AG04450 (cell line): ENCODE results near the gene RB1. TPM values are rescaled to one million over a fixed set of nuclear protein-coding genes. Genes with fewer than 3 reads are reported as not detected.

ENCODE experiments used
- CTCF ChIA-PET: fragments of 300-600, 350-600 bp; formaldehyde crosslinking; extraction: SDS; loops from one replicate; lab custom pipeline; 2022; ENCODE audit warnings: antibody characterized with exemption, inconsistent platforms; lab: Charles Lee
- POLR2A ChIA-PET: fragments of 350-600 bp; formaldehyde crosslinking; extraction: SDS; loops from one replicate; lab custom pipeline; 2021; ENCODE audit warnings: antibody characterized with exemption, inconsistent platforms; lab: Yijun Ruan, JAX
- DNase-seq: peaks from one replicate; pipeline ENCODE4 v3.0.0-alpha.2; 2011; ENCODE audit warnings: low read depth, low spot score
- H3K27ac ChIP-seq: one replicate; pipeline ENCODE4 v1.5.1; 2012; ENCODE audit warnings: low read depth, low read length, control low read depth
- H3K27me3 ChIP-seq: one replicate; pipeline ENCODE4 v1.6.0; 2012; ENCODE audit warnings: low read length; ENCODE audit not compliant: control insufficient read depth, insufficient read depth
- H3K4me3 ChIP-seq: 2 replicates; pipeline ENCODE4 v1.5.1; 2011; ENCODE audit warnings: mild to moderate bottlenecking, low read depth, low read length, control low read depth
- H3K9me3 ChIP-seq: 2 replicates; pipeline ENCODE4 v1.5.1; 2012; ENCODE audit warnings: low read length; ENCODE audit not compliant: control insufficient read depth, insufficient read depth
- polyA plus RNA-seq: library from polyadenylated mRNA; depleted of rRNA; stranded (reverse); fragments of >200 nt; gene quantifications from 2 replicates; pipeline ENCODE4 v1.2.3, GENCODE V29; 2011
- TF ChIP-seq, protein P1 (sequence below): IDR thresholded peaks from 2 replicates; pipeline ENCODE4 v1.5.1; 2011; ENCODE audit warnings: low read depth, low read length, control low read depth, inconsistent platforms

Gene RB1
- polyA plus RNA-seq, 1 experiment: 27.3 TPM

DNA sequence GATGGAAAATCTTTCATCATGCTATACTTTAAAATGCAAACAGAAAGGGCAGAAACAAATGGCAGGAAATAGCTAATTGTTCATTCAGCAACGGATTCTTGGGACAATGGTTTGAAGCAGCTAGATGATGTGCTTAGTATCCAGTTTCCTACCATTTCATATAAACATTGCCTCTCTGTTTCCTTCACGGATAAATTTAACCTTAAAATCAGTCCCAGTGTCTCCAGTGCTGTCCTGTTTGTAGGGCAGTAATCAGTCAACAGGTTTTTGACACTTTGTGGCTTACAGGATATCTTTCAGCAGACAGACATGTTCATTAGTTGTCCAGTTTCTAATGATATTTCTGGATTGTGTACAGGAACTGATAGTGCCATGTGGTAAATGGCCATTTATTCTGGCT lies 24.7 kb upstream of the RB1 start:
- CTCF ChIA-PET: no interaction called here

DNA sequence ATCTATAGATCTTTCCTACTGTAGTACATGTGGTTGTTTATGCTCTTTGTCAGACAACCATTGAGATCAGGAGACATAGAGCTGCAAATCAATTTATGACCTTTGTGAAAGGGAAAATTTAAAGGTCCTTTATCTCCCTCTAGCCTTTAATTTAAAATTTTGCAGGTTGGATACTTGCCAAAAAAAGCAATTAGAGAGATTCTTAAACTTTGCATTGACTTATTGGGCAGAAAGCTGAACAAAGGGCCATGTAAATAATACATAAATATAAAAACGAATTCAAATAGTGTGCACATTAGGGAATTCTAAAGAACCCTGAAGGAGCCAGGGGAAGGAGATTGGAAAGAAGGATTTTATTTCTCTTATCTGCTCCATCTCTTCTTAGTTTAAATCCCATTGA lies 22.0 kb upstream of the RB1 start:
- POLR2A ChIA-PET: no interaction called here
- Histone ChIP-seq H3K27ac (no peak overlapping the region), H3K4me3 (no peak overlapping the region), H3K9me3 (no peaks in the 10 kb centered on the region), H3K27me3 (no peaks in the 10 kb centered on the region)
- TF ChIP-seq, protein P1, sequence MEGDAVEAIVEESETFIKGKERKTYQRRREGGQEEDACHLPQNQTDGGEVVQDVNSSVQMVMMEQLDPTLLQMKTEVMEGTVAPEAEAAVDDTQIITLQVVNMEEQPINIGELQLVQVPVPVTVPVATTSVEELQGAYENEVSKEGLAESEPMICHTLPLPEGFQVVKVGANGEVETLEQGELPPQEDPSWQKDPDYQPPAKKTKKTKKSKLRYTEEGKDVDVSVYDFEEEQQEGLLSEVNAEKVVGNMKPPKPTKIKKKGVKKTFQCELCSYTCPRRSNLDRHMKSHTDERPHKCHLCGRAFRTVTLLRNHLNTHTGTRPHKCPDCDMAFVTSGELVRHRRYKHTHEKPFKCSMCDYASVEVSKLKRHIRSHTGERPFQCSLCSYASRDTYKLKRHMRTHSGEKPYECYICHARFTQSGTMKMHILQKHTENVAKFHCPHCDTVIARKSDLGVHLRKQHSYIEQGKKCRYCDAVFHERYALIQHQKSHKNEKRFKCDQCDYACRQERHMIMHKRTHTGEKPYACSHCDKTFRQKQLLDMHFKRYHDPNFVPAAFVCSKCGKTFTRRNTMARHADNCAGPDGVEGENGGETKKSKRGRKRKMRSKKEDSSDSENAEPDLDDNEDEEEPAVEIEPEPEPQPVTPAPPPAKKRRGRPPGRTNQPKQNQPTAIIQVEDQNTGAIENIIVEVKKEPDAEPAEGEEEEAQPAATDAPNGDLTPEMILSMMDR: no peak
- CTCF ChIA-PET: no interaction called here
- DNase-seq: no peak

More for the DNA sequence above, 24.7 kb upstream of the RB1 start:
- no peak for DNase-seq
- TF ChIP-seq, protein P1: no peak
- Histone ChIP-seq H3K27me3 (no peaks in the 10 kb centered on the region), H3K4me3 (no peak overlapping the region), H3K9me3 (no peaks in the 10 kb centered on the region), H3K27ac (no peak overlapping the region)
- POLR2A ChIA-PET: no interaction called here

DNA sequence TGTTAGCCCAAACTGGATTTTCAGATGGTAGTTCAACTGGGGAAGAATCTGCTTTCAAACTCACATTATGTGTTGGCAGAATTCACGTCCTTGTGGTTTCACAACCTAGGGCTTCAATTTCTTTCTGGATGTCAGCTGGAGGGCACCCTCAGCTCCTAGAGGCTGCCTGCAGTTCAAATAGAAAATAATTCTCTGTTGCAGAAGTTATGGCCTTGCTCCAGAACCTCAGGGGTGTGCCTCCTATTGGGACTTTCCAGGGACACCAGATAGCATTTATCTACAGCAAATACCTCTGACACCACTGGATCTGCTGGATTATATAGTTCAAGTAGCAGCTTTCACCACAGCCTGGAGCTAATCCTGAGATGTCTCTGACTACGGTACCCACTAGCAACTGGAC lies 11.8 kb upstream of the RB1 start:
- Histone ChIP-seq H3K4me3 (no peak overlapping the region), H3K9me3 (no peaks in the 10 kb centered on the region), H3K27me3 (peaks cover 16% of the 10 kb centered on the region), H3K27ac (no peak overlapping the region)
- TF ChIP-seq, protein P1: no peak
- POLR2A ChIA-PET: no interaction called here
- no peak for DNase-seq
- CTCF ChIA-PET: no interaction called here

DNA sequence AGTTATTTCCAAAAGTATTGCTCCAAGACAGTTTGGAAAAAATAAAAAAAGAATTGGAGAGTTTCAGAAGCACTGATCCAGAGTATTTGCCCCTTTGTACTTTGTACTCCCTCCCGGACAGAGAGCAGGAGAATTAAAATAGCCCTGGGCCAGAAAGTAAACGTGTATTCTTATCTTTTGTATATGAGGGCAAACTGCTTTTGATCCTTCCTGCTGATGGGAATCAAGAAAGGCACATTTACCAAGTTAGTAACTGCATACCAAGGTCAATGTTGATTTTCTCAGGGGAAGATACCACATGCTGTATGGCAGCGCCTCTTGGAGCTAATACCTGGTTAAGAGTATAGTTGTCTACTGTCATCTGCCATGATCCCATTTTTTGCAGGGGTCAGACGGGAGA lies 10.9 kb upstream of the RB1 start:
- Histone ChIP-seq H3K27ac (no peak overlapping the region), H3K4me3 (no peak overlapping the region), H3K27me3 (peaks cover 16% of the 10 kb centered on the region), H3K9me3 (no peaks in the 10 kb centered on the region)
- TF ChIP-seq, protein P1: no peak
- ChIA-PET CTCF (no interaction called here), POLR2A (no interaction called here)
- DNase-seq: no peak

DNA sequence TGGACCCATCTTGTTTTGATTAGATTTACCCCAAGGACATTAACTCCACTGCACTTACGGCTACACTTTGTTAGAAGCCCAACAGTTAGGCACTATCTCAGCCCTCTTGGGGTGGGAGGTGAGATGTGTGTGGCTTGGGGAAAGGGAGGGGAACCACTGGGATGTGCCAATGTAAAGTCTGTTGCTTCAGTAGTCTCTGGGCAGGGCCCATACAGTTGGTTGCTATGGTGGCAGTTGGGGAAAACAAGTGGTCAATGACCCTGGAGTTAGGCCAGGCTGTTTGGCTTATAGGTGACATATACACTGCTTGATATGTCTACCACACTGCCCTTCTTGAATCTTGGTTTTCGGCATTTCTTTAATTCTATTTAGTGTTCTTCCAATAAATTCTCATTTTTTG lies 8.9 kb upstream of the RB1 start:
- ChIA-PET POLR2A (no interaction called here), CTCF (no interaction called here)
- Histone ChIP-seq H3K4me3 (no peak overlapping the region), H3K9me3 (no peaks in the 10 kb centered on the region), H3K27ac (no peak overlapping the region), H3K27me3 (peaks cover 16% of the 10 kb centered on the region)
- TF ChIP-seq, protein P1: no peak
- DNase-seq: no peak
